Keratinocyte (primary cell): Measurements from ENCODE around the gene USP47.

Experiments used
- EZH2 ChIP-seq: IDR thresholded peaks from one replicate; pipeline ENCODE4 v1.6.1; 2012; ENCODE audit warnings: inconsistent platforms, mild to moderate bottlenecking, low read length, moderate library complexity
- TF ChIP-seq, protein P1 (sequence below), 3 experiments: IDR thresholded peaks in 1 of 3; conservative IDR thresholded peaks in 1 of 3; optimal IDR thresholded peaks in 1 of 3; 2 replicates in 2 of 3; 3 replicates in 1 of 3; pipeline versions ENCODE3 to v1.5.1; 2011; ENCODE audit warnings: low read length in 3 of 3, mild to moderate bottlenecking in 3 of 3, moderate library complexity in 2 of 3, control low read depth in 1 of 3, inconsistent platforms in 1 of 3; ENCODE audit not compliant: insufficient read depth in 2 of 3; ENCODE audit errors: extremely low read depth in 1 of 3

DNA sequence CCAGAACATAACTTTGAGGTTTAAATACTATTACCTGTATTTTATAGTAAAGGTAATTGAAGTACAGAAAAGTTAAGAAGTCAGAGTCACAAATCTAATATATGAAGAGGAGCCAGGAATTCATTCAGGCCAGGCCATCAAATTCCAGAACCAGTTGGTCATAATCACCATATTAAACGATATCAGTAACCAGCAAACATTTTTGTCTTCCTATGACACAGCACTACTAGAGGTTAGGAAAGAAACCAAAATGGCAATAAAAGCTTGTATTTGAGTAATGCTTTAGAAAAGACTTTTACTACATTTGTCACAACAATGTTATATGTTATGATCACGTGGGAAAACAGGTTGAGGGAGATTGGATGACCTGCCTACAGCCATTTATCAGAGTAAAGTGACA lies 104.4 kb downstream of the USP47 start:
- TF ChIP-seq EZH2, result no peak
- TF ChIP-seq, protein P1, sequence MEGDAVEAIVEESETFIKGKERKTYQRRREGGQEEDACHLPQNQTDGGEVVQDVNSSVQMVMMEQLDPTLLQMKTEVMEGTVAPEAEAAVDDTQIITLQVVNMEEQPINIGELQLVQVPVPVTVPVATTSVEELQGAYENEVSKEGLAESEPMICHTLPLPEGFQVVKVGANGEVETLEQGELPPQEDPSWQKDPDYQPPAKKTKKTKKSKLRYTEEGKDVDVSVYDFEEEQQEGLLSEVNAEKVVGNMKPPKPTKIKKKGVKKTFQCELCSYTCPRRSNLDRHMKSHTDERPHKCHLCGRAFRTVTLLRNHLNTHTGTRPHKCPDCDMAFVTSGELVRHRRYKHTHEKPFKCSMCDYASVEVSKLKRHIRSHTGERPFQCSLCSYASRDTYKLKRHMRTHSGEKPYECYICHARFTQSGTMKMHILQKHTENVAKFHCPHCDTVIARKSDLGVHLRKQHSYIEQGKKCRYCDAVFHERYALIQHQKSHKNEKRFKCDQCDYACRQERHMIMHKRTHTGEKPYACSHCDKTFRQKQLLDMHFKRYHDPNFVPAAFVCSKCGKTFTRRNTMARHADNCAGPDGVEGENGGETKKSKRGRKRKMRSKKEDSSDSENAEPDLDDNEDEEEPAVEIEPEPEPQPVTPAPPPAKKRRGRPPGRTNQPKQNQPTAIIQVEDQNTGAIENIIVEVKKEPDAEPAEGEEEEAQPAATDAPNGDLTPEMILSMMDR (optimal IDR thresholded peaks at IDR 0.05 in 1 of 3, IDR thresholded peaks at IDR 0.05 in 1 of 3, conservative IDR thresholded peaks at IDR 0.05 in 1 of 3; ENCODE audit: extremely low read depth in 1 of 3, insufficient read depth in 2 of 3, low read length in 3 of 3), result no peak
